ENCODE data around the gene UST. TPM values are rescaled to one million over a fixed set of nuclear protein-coding genes. Genes with fewer than 3 reads are reported as not detected.

UST gene
- total RNA-seq, 1 donor from 2014 or later: 9.7 TPM

DNA sequence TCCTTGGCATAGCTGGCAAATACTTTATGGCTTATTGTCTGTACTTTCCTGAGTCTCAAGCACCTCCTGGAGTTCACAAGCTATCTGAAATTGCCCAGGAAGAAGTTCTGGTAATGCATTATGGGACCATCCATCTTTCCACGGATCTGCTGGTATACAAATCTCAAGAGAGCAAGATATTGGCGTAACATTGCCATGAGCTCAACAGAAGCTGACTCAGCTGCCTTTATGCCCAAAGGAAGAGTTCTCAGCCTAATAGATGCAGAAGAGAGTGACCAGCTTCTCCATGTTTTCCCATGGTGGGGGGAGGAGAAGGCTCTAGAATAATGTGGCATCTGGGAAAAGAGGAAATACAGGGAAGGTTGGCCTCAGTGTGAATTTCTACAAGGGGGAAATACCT is 78.7 kb downstream of the UST start:
- DNase-seq (ENCODE audit: extremely low spot score, unreplicated experiment): no peak
- H3K27me3 Mint-ChIP-seq: no peaks in the 10 kb centered on the region
- H3K4me3 Mint-ChIP-seq: no peak overlapping the region
- no peaks in the 10 kb centered on the region for H3K9me3 Mint-ChIP-seq
- no peak overlapping the region for H3K27ac Mint-ChIP-seq
- TF ChIP-seq, protein P1, sequence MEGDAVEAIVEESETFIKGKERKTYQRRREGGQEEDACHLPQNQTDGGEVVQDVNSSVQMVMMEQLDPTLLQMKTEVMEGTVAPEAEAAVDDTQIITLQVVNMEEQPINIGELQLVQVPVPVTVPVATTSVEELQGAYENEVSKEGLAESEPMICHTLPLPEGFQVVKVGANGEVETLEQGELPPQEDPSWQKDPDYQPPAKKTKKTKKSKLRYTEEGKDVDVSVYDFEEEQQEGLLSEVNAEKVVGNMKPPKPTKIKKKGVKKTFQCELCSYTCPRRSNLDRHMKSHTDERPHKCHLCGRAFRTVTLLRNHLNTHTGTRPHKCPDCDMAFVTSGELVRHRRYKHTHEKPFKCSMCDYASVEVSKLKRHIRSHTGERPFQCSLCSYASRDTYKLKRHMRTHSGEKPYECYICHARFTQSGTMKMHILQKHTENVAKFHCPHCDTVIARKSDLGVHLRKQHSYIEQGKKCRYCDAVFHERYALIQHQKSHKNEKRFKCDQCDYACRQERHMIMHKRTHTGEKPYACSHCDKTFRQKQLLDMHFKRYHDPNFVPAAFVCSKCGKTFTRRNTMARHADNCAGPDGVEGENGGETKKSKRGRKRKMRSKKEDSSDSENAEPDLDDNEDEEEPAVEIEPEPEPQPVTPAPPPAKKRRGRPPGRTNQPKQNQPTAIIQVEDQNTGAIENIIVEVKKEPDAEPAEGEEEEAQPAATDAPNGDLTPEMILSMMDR (conservative IDR thresholded peaks at IDR 0.05): no peak
- H3K36me3 Mint-ChIP-seq: peaks cover 4% of the 10 kb centered on the region
- no peaks in the 10 kb centered on the region for H3K4me1 Mint-ChIP-seq (ENCODE audit: unreplicated experiment)

DNA sequence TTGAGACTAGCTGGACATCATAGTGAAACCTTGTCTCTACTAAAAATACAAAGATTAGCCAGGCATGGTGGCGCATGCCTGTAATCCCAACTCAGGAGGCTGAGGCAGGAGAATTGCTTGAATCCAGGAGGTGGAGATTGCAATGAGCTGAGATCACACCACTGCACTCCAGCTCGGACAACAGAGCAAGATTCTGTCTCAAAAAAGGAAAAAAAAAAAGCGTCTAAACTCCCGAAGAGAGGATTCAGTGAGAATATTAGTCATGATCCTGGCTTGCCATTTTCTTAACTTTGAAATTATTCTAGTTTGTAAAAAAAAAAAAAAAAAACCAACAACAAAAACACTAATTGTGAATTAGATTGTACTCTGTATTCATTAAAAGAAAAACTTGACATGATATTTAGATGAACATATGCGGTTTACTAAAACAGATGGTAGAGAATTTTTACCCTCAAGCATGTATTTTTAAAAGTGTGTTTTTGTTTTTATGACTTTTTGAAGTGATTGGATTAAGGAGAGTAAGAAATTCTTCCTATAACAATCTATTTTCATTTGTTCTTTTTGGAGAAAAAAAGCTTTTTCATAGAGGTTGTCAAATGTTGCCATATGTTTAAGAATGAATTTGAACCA is 80.7 kb downstream of the UST start:
- Mint-ChIP-seq H3K4me1 (ENCODE audit: unreplicated experiment) (no peaks in the 10 kb centered on the region), H3K4me3 (no peak overlapping the region), H3K27me3 (no peaks in the 10 kb centered on the region), H3K9me3 (no peaks in the 10 kb centered on the region), H3K36me3 (peaks cover 4% of the 10 kb centered on the region), H3K27ac (no peak overlapping the region)
- DNase-seq (ENCODE audit: extremely low spot score, unreplicated experiment): no peak
- TF ChIP-seq, protein P1 (conservative IDR thresholded peaks at IDR 0.05): no peak

DNA sequence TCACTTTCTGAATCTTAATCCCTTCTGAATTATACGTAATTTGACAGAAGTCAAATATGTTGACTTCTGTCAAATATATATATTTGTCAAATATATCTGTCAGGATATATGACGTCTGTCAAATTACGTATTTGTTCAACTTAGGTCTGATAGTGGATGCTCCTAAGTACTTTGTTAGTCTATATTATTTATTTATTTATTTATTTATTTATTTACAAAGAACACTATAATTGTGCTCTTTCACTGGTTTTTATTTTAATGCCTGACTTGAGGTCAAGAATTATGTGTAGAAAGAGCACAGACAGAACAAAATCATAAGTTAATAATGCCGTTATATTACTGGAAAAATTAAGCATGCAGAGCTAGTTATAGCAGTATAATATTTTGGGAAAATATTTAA is 81.2 kb downstream of the UST start:
- Mint-ChIP-seq H3K27me3 (no peaks in the 10 kb centered on the region), H3K4me3 (no peak overlapping the region)
- no peak for DNase-seq (ENCODE audit: extremely low spot score, unreplicated experiment)

DNA sequence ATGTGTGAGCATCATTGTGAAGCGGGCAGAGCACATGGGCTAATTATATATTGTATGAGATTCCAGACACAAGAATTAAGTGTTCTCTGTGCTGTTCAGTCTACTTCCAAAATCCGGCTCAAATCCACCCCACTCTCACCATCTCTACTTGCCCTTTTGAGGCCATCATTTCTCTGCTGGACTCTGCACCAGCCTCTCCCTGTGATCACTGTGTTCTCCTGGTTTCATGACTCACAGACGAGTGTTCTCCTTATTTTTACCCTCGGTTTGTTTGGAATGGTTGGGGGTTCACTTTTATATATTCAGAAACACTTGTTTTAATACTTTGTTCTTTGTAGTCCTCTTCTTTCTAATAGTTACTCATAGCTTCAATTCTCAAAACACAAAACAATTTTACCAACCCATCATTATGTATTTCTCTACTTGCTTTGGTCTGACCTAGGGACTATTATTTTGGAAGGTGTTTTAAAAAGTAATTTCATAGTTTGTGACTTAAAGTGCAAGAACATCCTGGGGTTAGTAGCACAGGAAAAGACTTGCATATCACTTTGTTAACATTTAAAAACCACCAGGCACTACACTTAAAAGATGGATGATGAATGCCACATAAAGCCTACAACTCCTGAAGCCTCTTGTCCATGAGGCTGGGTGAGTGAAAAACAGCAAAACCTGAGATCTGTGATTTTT is 82.7 kb downstream of the UST start:
- DNase-seq (ENCODE audit: extremely low spot score, unreplicated experiment): no peak
- Mint-ChIP-seq H3K4me3 (no peak overlapping the region), H3K27ac (no peak overlapping the region), H3K36me3 (peaks cover 4% of the 10 kb centered on the region), H3K4me1 (ENCODE audit: unreplicated experiment) (no peaks in the 10 kb centered on the region), H3K27me3 (no peaks in the 10 kb centered on the region), H3K9me3 (no peaks in the 10 kb centered on the region)
- TF ChIP-seq, protein P1 (conservative IDR thresholded peaks at IDR 0.05): no peak

More for the DNA sequence above, 81.2 kb downstream of the UST start:
- TF ChIP-seq, protein P1 (conservative IDR thresholded peaks at IDR 0.05): no peak
- Mint-ChIP-seq H3K36me3 (peaks cover 4% of the 10 kb centered on the region), H3K9me3 (no peaks in the 10 kb centered on the region), H3K4me1 (ENCODE audit: unreplicated experiment) (no peaks in the 10 kb centered on the region), H3K27ac (no peak overlapping the region)

DNA sequence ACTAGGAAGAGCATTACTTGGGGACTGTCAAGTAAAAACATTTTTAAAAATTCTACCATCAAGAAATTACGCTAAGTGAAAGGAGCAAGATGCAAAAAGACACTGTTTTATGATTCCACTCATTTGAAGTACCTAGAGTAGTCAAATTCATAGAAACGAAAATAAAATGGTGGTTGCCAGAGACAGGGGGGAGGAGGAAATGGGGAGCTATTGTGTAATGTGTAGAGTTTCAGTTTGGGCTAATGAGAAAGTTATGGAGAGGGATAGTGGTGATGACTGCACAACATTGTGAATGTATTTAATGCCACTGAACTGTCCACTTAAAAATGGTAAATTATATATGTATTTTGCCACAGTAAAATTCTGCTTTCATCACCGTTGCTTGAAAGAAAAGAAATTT is 83.8 kb downstream of the UST start:
- H3K4me3 Mint-ChIP-seq: no peak overlapping the region
- DNase-seq (ENCODE audit: extremely low spot score, unreplicated experiment): no peak
- peaks cover 2% of the 10 kb centered on the region for H3K36me3 Mint-ChIP-seq
- TF ChIP-seq, protein P1 (conservative IDR thresholded peaks at IDR 0.05): no peak
- H3K27me3 Mint-ChIP-seq: no peaks in the 10 kb centered on the region
- H3K9me3 Mint-ChIP-seq: no peaks in the 10 kb centered on the region
- H3K27ac Mint-ChIP-seq: no peak overlapping the region
- no peaks in the 10 kb centered on the region for H3K4me1 Mint-ChIP-seq (ENCODE audit: unreplicated experiment)
